GM21723 (cell line): Measurements from ENCODE around the gene OGG1.

Experiments used
- ATAC-seq: cut with Tn5 transposase; IDR thresholded peaks from one replicate; pipeline ENCODE4 v1.9.1; 2021; ENCODE audit warnings: mild to moderate bottlenecking, moderate library complexity; ENCODE audit not compliant: unreplicated experiment

Gene OGG1

DNA sequence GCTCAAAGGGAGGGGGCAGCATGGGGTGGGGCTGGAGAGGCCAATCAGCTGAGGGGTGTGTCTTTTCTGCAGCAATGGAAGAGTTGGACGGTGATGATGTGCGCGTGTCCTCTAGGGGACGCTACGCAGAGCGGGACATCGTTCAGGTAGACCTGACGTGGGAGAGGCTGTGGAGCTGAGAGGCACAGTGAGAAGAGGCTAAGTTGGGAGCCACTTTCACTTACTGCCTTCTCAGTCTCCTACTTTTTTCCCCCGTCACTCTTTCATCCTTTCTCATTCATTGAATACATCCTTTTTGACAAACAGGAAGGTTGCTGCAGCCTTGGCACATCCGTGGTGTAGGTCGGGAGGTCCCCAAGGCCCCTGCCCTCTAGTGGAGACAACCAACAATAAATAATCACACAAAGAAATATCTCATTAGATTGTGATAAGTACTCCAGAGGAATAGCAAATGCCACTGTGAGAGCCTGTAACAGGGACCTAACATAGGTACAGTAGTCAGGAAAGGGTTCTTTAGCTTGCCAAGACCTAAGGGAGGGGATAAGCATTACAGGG lies 22.6 kb upstream of the OGG1 start:
- no peak for ATAC-seq

DNA sequence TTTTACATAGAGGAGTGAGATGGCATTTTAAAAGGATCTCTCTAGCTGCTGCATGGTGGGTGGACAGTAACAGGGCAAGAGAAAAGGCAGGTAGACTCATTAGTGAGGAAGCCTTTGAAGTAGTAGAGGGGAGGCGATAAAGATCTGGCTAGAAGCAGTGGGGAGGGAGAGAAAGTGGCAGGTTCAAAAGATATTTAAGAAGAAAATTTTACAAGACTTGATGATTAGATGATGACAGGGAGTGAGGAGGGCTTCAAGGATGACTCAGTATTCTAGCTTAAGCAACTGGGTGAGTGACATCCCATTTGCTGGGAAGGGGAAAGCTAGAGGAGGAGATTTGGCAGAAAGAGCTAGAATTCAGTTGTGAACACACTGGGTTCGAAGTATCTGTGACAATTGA lies 22.0 kb upstream of the OGG1 start:
- ATAC-seq = no peak

DNA sequence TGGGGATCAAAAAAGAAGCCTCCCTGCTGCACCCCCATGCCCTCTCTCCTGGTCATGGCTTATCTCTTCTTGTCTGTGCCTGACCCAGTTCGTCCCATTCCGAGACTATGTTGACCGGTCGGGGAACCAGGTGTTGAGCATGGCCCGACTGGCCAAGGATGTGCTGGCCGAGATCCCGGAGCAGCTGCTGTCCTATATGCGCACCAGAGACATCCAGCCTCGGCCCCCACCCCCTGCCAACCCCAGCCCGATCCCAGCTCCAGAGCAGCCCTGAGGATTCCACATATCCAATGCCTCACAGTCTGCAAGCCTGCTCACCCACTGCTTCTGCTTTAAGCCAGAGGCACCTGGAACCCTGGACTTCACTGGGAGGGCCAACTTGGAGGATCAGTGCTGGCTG lies 20.3 kb upstream of the OGG1 start:
- ATAC-seq = no peak

DNA sequence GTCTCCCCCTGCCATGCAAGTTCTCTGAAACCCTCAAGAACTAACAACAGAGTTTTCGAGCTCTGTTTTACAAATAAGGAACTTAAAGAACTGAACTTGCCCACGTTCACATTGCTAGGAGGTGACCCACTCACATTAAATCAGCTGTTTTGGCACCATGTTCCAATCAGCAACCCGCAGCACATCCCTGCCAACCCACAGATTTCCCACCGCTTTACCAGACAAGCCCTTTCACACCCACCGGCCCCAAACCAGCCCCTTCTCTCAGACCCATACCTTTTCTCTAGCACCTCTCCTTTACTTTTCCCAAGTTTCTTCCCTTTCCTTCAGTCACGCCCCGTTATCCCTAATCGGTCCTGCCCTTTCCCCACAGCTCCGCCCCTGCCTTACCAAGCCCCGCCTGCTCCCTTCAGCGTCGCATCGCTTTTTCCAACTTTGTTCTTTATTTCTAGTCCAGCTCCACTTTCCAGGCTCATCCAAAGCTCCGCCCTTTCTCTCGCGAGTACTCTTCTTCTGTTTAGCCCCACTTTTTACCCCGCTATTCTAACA lies 19.0 kb upstream of the OGG1 start:
- peak; percentile 58 for ATAC-seq

DNA sequence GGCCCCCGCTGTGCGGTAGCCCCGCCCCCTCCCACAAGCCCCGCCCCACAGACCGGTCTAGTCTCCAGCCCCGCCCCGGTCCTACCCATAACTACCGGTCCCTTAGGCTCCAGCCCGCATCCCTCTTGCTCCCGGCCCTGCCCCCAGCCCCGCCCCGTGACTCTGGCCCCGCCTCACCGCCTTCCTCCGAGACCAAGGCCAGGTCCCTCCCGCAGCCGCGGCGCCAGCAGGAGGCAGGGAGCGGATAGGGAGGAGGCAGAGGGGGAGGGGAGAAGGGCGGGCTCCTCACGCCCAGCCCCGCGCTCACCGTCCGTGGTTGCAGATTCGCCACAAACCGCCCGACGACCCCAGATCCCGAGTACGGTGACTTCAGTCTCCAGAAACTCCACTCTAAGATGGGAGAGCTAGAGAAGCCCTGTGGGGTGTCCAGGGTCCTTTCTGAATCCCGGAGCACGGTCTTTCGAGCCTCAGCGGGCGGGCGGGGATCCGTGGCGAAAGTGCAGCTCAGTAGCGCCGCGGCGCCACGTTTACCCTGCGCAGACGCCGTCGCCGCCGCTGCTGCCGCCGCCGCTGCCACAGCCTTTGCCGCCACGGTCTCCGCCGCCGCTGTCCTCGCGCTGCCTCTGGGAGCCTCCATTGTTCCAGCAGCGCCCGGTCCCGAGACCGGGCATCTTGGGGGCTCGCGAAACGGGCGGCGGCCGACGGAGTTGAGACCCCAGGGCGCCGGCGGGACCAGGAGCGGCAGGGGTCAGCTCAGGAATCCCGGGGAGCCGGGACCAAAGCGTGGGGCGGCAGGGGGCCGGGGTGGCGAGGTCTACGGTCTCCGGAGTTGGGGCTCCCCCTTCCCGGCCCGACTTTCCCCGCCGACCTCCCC lies 18.3 kb upstream of the OGG1 start, which contains the start of gene BRPF1:
Gene BRPF1, plus strand, starts transcription at position 530 of the 874 bp plus-strand sequence. CDS start 2,406 bp downstream, outside the sequence.
- ATAC-seq = peak; percentile 93

DNA sequence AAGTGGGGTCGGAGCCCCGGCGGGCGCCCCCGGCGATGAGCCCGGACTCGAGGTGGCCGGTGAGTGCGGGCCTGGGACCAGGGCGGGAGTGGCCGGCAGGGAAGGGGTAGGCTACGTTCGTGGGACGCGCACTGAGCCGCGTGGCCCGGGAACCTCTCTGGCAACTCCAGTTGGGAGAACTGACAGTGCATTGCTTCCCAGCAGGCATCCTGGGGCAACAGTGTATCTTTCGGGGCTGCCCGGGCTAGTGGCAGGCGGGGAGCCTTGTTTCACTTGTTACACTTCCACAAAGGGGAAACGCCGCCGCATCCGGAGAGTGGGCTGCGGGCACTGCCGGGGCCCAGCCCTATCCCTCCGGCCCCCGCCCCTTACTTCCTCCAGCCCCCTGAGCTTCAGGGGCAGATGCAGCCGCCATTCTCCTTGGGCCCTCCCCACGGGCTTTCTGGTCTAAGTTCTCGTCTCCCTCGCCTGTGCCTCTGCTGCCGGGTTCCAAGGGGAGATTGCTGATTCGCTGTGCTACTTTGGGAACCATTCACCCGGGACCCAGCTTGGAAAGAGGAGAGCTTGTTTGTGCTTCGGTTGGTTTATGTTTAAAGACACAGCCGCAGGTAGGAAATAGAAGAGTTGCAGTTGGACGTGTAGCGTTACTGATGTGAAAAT lies 17.5 kb upstream of the OGG1 start:
- ATAC-seq = peak; percentile 22

DNA sequence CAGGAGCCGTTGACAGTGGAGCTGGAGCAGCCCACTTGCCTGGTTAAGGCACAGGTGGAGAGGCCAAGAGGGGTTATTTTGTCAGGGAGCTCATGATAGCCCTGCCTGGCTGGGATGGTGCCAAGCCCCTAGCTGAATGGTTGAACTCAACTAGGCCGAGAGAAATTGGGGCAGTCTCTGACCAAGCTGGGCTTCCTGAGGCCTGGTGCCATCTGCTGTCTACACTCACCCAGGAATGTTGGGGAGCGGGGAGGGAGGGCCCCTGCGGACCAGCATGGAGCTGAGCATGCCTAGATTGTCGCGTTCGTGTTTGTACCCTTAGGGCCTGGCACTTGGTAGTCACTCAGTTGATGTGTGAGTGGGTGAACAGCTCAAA lies 17.0 kb upstream of the OGG1 start:
- no peak for ATAC-seq

DNA sequence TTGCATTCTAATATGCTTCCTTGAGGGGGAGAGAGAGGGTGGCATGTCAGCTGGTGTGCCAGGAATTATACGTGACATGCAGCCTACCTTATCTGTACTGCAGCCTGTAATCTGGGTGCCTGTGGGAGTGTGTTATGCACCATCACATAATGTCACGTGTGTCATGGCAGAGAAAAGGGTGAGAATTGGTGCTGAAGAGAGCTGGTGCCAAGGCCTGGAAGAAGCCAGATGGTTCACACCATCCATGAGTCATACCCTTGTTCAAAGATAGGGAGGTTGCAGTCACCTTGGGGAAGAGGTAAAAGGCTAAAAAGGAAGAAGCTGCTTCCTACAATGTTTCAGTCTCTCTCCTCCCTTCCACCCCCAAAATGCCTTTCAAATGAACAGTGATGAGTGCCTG lies 12.9 kb upstream of the OGG1 start:
- ATAC-seq = no peak

DNA sequence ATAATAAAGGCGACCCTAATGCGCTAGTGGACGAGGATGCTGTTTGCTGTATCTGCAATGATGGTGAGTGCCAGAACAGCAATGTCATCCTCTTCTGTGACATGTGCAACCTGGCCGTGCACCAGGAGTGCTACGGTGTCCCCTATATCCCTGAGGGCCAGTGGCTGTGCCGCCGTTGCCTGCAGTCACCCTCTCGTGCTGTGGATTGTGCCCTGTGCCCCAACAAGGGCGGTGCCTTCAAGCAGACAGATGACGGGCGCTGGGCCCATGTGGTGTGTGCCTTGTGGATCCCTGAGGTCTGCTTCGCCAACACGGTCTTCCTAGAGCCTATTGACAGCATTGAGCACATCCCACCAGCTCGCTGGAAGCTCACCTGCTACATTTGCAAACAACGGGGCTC lies 10.6 kb upstream of the OGG1 start:
- ATAC-seq = no peak

- no peak for ATAC-seq
These were observed 7.2 kb upstream of the OGG1 start for GRCh38 chr3:9742560-9742959.

DNA sequence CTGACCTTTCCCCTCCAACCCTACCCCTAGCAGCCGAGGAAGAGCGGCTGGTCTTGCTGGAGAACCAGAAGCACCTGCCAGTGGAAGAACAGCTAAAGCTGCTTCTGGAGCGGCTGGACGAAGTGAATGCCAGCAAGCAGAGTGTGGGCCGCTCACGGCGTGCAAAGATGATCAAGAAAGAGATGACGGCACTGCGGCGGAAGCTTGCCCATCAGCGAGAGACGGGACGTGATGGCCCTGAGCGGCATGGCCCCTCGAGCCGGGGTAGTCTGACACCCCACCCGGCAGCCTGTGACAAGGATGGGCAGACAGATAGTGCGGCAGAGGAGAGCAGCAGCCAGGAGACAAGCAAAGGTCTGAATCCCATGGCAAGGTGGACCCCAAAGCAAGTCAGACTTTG lies 6.2 kb upstream of the OGG1 start:
- ATAC-seq = no peak

- no peak for ATAC-seq
These were observed 5.6 kb upstream of the OGG1 start for GRCh38 chr3:9744162-9744561.

DNA sequence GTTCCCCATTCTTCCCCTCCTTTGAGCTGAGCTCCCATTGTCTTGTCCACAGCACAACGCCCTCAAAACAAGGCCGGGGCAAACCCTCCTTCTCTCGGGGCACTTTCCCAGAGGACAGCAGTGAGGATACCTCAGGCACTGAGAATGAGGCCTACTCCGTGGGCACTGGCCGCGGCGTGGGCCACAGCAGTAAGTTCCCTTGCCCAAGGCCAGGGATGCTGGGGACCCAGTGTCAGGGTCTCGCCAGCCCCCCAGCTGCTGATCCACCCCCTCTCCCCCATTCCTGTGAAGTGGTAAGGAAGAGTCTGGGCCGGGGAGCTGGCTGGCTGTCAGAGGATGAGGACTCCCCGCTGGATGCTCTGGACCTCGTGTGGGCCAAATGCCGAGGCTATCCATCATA lies 4.2 kb upstream of the OGG1 start:
- no peak for ATAC-seq

GRCh38 chr3:9746330-9746729 lies 3.4 kb upstream of the OGG1 start:
- ATAC-seq = no peak

DNA sequence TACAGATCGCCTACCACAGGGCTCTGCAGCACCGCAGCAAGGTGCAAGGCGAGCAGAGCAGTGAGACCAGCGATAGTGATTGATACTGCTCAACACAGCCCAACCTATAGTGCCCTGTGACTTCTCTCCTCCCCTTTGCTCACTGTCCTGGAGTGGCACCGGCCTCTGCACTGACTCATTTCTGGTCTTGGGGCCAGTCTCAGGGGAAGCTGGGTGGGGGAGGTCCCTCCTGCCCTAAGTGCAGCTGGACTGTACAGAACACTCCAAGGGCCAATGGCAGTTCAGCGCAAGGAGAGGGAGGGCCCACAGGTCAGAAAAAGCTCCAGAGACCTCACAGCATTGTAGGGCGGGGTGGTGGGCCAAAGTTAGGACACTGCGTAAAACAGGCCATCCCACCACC lies 2.5 kb upstream of the OGG1 start:
- no peak for ATAC-seq

GRCh38 chr3:9748031-9748430 lies 1.7 kb upstream of the OGG1 start:
- ATAC-seq = no peak

- ATAC-seq = no peak
These were observed 482 bp upstream of the OGG1 start for GRCh38 chr3:9749296-9749644.

DNA sequence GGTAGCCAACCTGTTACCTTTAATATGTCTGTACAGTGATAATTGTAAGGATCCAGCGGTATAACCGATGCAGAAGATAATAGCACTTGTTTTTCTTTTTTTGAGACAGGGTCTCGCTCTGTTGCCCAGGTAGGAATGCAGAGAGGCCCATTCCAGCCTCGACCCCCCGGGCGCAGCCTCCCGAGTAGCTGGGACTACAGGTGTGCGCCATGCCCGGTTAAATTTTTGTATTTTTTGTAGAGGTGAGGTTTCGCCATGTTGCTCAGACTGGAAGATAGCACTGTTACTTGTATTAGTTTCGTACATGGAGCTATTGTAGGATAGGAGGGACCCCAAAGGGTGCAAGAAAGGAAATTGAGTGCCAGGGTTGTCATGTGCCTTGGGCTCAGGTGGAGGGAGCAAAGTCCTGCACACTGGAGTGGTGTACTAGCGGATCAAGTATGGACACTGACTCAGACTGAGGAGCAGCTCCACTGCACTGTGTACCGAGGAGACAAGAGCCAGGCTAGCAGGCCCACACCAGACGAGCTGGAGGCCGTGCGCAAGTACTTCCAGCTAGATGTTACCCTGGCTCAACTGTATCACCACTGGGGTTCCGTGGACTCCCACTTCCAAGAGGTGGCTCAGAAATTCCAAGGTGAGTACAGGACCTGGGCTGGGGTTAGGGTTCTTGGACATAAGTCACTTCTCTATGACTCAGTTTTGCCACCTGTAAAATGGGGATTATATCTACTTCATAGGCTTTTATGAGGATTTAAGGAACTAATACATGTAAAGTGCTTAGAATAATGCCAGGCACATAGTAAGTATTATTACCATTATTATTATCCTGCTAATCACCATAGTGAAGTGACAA lies 1.0 kb downstream of the OGG1 start:
- no peak for ATAC-seq

- ATAC-seq = no peak
These were observed 4.9 kb downstream of the OGG1 start for GRCh38 chr3:9754678-9755077.

DNA sequence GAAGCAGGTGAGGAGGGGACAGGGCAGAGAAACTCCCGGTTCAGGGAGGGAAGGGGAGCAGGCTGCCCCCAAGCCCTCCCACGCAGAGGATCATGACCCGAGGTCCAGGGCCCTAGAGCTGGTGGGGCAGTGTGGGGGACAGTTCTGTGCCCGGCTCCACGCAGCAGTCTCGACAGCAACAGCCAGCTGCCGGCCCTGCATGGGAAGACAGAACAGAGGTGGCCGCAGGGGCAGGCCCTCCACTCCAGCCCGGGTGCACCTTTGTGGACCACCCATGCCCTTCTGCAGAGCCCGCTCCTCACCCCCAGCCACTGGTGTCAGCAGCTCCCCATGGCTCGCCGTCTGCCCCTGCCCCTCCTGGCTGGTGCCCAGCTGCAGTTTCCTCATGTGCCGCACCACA lies 7.7 kb downstream of the OGG1 start:
- no peak for ATAC-seq
